ENCODE data around the gene ACTL9.

ACTL9 gene

DNA sequence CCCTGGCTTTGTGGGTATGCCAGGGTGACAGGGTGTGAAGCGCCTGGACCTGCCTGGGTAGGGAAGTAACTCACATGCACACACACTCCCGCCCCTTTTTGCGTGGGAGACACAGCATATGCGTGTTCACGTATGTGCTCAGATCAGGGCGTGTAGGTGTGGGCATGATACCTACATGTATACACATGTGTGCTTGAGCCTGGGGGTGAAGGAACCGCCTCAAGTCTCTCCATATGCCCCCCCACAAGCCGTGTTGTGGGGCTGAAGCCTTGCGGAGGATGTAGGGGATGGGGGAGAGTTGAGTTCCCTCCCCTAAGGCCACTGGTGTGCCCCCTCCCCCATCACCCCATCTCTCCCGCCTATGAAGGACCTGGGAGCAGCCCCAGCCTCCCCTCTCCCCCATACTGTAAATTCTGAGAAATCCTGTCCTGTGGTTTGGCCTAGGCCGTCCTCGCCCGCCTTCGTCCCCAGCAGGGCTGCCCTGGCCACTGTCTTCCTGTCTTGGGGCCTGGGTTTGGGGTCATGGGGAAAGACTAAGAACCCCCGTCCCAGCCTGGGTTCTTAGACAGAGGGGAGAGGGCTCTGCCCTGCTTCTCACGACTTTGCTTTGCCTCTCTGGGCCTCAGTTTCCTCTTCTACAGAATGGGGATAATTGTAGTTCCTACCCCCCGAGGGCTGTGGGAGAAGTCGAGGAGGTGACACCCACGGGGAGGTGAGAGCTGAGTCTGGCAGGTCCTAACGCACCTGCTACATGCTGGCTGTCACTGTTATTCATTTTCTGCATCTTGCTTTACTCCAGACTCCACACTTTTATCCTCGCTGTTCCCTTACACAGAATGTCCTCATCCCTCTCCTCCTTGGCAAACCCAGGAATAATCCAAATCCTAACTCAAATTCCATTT is 14.3 kb downstream of the ACTL9 start:
- no peak for DNase-seq

DNA sequence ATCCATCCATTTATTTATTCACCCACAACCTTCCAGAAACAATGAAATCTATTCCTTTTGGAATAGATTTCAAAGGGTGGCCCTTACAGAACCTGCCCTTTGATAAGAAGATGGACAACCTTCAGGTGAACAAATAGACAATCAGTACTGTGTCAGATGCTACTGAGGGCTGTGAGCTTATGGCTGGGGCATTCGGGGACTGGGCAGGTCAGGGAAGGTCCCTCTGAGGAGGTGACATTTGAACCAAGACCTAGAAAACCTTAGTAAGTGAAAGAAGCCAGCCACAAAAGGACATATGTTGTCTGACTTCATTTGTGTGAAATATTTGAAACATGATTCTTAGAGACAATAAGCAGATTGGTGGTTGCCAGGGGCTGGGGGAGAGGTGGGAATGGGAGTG is 15.7 kb downstream of the ACTL9 start:
- DNase-seq: no peak

DNA sequence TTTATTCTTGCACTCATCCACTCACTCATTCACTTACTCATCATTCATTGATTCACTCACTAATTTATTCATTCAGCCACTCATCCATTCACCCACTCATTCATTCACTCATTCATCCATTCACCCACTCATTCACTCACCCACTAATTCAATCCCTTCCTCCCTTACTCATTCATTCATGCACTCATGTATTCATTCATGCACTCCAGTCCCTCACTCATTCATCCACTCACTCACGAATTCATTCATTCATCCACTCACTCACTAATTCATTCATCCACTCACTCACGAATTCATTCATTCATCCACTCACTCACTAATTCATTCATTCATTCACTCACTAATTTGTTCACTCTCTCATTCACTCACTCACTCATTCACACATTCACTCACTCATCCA is 16.1 kb downstream of the ACTL9 start:
- no peak for DNase-seq

DNA sequence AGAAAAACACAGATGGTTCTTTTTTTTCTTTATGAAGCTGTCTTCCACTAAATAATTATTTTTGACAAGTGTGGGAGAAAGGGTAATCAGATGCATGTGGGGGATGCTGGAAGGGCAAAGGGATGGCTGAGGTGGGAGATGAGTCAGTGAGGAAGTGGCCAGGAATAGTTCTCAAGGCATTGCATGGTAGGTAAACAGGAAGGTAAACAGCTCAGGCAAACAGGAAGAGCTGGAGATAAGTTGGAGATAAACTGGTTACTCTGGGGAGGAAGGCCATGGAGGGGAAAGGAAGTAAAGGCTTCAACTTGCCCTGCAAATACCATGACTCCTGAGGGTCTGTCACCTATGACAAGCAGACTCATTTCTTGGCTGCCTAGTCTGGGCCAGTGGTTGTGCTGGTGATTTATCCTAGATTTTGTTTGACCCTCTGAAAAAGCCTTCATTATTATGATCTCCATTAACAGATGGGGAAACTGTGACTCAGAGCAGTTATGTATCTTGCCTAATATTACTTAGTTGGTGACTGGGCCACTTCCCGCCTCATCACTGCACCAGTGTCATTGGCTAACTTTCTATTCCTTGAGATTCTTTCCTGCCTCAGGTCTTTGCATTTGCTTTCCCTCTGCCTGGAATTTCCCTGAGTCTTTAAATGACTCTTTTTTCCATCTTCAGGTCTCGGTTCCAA is 17.1 kb downstream of the ACTL9 start:
- DNase-seq: no peak

DNA sequence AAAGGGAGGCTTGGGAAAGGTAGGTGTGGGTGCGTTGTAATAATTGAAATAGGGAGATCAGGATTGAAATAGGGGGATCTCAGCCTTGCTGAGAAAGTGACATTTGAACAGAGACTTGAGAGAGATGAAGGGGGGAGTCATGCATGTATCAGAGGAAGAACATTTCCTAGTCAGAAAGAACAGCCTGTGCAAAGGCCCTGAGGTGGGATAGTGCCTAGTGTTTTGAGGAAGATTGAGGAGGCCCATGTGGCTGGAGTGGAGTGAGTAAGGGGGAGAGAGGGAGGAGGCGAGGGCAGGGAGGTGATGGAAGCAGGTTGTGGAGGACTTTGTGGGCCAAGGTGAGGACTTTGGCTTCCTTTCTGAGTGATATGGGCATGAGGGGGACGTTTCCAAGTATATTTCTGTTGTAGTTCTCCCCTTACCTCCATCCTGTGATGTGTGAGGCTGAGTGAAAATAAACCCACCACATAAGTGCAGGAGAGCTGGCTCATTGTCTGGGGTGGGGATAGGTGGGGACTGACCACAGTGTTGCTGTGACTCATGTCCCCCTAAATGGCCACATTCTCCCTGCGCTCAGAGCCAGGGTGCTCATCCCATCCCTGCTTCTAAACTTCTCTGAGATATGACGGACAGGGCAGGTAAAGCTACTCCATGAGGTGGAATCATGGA is 17.8 kb downstream of the ACTL9 start:
- no peak for DNase-seq

DNA sequence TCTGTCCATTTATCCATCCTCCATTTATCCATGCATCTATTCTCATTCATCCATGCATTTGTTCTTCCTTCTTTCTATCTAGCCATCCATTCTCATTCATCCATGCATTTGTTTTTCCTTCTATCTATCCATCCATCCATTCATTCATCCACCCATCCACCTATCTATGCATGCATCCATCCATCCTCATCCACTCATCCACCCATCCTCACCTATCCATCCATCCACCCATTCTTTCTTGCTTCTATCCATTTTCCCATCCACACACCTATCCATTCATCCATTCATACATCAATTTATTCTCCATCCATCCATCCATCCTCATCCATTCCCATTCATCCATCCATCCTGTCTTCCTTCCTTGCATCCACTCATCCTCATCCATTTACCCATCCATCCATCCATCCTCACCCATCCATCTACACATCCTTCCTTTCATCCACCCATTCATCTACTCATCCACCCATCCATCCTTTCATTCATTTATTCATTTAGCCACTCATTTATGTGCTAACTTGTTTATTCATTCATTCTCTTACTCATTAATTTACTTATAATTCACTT is 20.3 kb downstream of the ACTL9 start:
- DNase-seq: no peak

DNA sequence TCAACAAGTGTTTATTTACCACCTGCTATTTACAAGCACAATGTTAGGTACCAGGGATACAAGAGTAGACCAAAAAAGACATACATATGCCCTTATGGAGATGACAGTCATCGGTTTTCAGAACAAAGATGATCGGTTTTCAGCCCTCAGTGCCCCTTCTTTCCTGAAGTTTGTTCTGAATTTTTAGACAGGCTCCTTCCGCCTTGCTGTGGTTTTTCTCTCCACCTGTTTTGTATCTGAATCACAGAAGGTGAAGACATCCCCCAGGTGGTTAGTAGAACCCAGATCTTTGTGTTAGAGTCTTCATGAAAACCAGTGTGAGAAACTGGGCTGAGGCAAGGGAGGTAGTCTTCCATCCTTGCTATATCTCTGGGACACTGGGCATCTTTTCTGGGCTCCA is 23.5 kb downstream of the ACTL9 start:
- no peak for DNase-seq

DNA sequence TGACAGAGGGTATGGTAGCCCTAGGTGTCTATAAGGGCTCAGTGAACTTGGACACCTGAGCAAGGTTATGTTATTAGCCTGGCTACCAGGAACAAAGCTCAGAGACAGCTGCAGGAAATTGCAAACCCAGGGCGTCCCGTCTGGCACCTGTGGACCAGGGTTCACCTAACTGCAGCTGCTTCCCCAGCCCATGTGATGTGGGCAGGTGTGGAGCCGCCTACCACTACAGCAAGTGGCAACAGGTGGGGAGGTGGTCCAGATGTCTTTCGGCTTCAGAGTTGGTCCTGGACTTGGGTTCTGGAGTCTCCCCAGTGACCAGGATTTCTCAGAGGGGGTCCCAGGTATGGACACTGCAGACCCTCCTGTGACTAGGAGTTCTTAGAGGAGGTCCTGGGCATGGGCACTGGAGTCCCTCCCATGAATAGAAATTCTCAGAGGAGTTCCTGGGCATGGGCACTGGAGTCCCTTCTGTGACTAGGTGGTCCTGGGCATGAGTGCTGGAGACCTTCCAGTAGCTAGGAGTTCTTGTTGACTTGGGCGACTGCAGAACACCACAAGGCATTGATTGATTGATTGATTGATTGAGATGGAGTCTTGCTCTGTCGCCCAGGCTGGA is 25.2 kb downstream of the ACTL9 start:
- DNase-seq: no peak

DNA sequence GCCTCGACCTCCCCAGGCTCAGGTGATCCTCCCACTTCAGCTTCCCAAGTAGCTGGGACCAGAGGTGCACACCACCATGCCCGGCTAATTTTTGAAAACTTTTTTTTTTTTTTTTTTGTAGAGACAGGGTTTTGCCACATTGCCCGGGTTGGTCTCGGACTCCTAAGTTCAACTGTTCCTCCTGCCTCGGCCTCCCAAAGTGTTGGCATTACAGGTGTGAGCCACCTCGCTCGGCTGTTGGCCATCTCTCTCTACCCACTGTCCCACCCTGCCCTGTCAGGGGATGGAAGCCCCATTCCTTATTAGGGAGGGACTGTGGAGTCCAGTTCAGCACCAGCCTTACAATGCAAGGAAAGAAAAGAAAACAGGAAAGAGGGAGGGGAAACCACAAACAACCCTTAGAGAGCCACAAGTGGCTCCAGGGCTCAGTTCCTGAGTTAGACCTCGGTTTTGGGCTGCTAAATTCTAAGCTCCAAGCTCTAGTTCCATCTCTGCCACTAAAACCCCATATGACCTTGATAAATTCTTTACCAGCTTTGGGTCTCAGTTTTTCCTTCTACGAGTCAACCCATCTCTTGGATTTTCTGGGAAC is 31.7 kb downstream of the ACTL9 start:
- DNase-seq: no peak

DNA sequence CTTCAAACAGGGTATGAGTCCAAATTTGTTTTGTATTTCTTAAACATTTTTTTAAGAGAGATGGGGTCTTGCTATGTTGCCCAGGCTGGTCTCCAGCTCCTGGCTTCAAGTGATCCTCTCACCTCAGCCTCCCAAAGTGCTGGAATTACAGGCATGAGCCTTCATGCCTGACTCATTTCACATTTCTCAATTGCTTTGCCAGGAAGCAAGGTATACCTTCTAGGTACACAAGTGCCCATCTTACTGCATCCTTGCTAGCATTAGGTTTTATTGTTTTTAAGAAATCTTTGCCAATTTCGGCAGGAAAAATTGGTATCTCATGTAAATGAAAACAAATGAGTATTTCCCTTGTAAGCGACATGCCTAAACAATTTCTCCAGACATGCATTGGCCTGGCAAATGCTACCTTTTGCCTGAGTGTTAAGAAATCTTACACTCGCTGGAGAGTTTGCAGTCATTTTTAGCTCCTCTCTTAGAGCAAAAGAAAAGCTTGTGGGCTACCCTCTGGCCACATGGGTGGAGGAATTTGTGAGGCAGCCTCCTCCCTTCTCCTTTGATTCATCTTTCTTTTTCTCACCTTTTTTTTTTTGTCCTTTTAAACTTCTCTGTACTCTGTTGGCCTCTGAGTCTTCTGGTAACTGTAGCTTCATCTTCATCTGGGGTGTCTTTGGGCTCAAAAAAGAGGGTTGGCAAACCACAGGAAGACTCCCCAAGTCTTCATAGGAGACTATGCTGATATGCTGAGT is 33.0 kb downstream of the ACTL9 start:
- no peak for DNase-seq

DNA sequence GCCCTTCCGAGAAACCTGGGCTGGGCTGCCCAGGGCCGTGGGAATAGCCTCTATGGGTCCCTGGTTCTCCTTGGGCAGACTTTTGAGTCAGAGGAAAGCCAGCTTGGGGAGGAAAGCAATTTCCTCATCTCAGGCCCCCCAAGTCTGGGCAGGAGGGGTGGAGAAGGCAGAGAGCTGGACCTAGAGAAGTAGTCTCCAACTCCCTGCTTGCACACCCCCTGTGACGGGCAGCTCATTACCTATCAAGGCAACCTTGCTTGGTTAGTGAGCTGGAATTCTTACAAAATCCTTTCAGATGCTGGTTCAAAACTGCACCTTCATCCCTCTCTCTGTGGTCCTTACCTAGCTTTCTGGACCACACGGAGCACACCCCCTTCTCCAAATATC is 33.9 kb downstream of the ACTL9 start:
- no peak for DNase-seq

DNA sequence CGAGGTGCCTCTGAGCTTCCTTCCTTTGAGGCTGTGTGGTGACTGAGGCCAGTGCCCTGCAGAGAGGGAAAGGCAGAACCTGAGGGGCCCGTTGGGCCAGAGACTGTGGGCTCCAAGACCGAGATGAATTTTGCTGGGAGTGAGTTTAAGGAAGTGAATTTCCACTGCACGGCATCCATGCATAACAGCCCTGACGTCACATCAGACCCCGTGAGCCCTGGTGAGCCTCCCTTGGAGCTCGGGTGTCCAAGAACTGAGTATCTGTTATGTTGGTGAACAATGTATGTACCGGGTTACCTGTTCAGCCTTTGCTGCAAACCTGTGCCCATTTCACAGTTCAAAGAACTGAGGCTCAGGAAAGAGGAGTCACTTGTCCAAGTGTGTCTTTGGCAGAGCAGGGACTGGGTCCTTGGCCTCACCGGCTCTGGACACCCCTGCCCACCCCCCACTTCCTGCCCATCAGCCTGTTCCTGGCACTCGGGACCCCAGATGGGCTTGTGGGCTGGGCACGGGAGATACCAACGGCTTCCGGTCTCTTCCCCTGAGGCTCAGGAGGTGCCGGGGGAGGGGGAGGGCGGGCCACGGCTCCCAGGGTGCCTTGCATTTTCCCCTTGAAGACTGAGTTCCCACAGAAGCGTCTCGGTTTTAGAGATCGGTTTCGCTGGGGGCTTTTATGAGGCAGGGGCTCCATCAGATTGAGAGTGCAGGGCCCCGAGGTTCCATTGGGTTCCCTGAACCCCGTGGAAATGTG is 34.5 kb downstream of the ACTL9 start:
- DNase-seq: no peak

DNA sequence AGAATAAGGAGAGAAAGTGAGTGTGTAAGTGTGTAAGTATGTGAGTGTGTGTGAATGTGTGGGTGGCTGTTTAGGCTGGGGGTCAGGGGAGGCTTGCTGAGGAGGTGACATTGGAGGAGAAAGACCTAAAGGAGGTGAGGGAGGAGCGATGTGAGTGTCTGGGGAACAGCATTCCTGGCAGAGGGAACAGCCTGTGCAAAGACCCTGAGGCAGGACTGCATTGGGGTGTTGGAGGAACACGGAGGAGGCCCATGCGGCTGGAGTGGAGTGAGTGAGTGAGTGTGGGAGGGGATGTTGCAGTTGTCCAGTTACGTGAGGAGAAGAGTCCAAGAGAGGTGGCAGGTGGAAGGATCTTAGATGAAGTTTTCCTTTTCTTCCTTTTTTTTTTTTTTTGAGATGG is 36.3 kb downstream of the ACTL9 start:
- no peak for DNase-seq

DNA sequence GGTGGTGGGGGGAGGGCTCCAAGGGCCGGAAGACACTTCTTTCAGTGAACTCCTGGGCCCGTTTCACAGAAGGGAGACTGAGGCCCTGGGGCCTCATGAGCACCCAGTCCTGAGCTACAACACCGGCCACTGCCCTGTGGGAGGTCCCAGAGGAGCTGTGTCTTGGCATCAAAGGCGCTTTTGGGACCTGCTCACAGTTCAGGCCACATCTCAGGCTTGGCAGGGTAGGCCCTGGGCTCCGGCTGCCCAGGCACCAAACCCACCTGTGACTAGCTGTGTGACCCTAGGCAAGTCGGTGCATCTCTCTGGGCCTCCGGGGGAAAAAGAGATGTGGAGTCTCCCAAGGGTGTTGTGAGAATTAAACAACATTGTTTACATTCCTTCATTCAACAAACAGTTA is 38.7 kb downstream of the ACTL9 start:
- DNase-seq: no peak

DNA sequence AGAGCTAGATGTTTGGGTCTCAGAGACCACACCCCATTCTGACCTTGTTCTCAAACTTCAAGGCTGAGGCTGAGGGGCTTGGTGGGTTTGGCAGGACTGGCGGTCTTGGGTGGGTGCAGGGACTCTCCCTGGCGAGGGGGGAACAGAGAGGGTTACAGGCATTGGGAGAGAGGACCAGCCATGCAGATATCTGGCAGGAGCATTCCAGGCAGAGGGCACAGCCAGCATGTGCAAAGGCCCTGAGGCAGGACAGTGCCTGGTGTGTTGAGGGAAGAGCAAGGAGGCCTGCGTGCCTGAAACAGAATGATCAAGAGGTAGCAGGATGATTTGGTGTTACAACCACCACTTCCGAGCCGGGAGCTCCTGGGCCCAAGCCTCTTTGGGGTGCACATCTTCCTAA is 40.7 kb downstream of the ACTL9 start:
- no peak for DNase-seq

DNA sequence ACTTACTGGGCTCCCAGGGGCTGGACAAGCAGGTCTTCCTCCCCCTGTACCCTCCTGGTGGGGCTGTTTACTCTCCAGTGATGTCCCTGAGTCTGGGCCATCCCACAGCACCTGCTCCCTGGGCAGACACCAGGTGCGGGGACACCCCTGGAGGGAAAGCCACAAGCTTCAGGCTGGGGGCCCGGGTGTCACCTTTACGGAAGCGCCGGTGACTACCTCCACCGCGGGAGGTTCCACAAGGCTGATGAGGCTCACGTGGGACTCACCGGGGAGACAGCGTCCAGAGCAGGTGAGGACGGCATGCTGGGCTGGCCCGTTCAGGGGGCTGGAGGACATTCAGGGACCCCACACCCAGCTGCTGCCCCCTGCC is 43.3 kb downstream of the ACTL9 start:
- DNase-seq: no peak

DNA sequence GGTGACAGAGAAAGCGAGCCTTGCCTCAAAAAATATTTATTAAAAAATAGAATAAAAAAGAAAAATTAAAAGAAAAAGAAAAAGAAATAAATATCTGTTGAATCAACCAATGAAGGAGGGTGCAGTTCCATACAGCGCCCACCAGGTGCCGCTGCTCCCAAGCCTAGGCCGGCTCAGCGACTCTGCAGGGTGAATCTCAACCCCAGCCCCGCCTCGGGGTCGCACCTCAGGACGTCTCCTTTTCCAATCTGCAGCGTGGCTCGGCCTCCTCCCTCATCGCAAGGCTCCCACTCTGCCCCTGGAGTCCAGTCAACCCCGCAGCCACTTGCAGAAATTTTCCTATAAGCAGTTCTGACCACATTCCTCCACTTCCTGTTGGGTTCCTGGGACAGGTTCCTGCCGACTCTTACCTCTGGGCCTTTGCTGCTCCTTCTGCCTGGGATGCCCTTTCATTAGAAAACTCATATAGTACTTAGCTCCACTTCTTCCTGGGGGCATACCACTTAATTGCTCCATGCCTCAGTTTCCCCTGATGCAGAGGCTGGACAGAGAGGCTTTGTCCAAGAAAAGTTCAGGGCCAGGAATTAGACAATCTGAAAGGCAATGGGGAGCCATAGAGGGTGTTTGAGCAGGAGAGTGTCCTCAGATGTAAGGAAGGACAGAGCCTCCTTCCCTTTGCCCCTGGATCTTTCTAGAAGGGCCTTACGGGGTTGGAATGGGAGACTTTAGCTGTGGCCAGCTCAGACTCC is 43.8 kb downstream of the ACTL9 start:
- DNase-seq: peak; percentile 15

DNA sequence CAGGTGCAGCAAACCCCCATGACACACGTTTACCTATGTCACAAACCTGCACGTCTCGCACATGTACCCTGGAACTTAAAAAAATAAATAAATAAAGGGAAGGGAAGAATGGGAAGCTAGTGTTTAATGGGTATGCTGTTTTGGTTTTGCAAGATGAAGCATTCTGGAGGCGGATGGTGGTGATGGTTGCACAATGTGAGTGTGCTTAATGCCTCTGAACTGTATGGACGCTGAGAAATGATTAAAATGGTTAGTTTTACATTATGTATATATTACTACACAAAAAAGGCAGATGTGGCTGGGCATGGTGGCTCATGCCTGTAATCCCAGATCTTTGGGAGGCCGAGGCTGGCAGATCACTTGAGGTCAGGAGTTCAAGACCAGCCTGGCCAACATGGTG is 50.4 kb downstream of the ACTL9 start:
- DNase-seq: no peak

Data from NCI-H2227 treated with DMSO at 0.1 percent for 48 hours (cell line).